SKM-1 (cell line): ENCODE data around the gene AGT.
"Not testable (repeated sequence)": the region's sequence is repeated elsewhere in the genome, so short reads cannot be mapped to it uniquely, and the experiment has no call there.

Experiments used
- DNase-seq: peaks from one replicate; lab custom pipeline; 2025; ENCODE audit not compliant: unreplicated experiment; lab: John Stamatoyannopoulos, UW

AGT gene

DNA sequence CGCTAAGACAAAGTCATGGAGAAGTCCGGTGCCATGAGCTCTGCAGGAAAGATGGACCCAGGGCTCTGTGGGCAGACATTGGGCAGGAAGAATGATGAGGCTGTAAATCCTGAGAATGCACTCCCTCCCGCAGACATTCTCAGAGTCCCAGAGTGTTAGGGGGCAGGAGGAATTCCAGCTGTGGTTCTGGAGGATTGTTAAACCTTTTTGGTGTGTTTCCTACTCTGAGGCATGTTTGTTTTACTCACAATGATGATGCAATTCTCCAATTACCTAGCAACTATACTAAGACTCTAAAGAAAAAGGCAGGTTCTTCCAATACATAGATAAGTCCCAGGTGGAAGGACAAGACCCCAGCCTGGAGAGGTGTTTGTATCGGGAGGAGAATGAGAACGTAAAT lies 30.5 kb upstream of the AGT start:
- DNase-seq: no peak

DNA sequence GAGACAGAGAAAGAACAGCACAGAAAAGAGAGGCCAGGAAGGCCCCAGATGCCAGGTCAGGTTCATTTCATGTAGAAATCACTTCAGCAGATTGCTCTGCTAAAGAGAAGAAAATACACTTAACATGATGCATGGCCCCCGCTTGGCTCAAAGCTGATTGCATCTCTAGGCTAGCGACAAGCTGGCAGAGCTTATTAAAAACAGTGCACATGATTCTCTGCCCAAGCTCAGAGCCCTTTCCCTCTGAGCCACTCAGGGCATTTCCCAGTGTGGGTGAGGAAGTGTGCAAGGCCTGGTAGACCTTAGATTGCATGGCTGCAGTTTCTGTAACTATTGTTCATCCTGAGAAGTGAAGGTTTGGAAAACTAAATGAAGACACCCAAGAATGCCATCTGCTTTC lies 30.0 kb upstream of the AGT start:
- no peak for DNase-seq

DNA sequence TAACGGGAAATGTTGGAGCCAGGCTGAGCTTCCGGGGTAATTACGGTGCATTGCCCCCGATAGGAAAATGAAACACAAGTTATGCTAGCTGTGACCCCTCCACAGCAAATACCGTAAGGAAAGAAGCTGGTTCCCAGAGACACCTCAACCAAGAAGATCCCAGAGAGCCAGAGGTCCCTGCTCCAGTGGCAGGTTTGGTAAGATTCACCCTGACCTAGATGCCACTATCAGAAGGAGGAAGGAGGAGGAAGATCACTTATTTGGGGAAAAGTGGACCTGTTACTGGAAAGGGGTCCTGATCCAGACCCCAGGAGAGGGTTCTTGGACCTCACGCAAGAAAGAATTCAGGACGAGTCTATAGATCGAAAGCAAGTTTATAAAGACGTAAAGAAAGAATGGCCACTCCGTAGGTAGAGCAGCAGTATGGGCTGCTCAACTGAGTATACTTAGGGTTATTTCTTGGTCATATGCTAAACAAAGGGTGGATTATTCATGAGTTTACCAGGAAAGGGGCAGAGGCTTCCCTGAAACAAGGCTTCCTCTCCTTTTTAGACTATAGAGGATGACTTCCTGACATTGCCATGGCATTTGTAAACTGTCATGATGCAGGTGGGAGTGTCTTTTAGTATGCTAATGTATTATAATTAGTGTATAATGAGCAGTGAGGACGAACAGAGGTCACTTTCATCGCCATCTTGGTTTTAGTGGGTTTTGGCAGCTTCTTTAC lies 25.8 kb upstream of the AGT start:
- no peak for DNase-seq

DNA sequence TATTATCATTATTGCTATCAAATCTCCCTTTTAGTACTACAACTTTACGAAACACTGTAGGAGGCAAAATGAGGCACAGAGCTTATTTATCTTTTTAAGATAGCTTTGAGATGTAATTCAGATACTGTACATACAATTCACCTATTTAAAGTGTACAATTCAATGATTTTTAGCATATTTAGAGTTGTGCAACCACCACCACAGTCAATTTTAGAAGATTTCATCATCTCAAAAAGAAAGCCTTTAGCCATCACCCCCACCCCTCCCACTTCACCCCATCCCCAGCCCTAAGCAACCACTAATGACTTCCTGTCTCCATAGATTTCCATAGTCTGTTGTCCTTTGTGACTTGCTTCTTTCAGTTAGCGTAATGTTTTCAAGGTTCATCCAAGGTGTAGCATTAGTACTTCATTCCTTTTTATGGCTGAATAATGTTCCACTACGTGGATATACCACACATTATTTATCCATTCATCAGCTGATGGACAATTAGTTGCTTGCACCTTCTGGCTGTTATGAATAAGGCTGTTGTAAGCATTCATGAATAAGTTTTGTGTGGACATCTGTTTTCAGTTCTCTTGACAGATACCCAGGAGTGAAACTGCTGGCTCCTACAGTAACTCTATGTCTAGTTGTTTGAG lies 23.8 kb upstream of the AGT start:
- peak; percentile 72 for DNase-seq

DNA sequence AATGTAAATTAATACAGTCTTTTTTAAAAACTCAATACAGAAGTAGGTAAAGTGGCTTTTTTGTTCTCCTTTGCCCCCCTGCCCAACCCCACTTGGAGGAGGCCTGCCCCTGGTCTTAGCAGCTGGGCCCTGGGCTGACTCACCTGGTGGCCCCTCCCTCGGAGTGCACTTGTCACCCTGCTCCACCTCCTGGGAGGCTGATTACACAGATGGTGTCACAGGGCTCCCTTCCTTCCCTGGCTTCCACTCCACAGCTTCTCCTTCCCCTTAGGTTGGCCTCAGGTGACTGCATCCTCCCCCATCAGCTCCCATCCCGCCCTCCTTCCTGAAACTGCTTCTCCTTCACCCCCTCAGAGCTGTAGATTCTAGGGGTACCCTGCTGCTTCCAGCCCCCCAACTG lies 21.5 kb upstream of the AGT start:
- no peak for DNase-seq

DNA sequence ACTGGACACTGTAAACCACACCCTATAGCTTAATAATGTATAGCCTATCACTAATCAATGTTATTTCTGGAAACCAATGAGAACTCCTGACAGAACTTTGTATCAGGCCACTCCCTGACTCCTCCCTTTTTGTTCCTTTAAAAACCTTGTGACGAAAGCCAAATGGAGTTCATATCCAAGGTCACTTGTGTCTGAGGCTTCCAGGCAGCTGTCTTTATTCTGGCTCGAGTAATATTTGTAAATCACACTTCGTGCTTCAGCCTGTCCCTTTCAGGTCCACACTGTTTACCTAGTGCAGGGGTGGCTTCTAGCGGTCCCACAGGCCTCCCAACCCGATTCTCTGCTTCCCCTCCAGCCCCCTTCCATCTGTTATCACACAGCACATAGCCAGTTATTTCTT lies 17.1 kb upstream of the AGT start:
- DNase-seq: no peak

DNA sequence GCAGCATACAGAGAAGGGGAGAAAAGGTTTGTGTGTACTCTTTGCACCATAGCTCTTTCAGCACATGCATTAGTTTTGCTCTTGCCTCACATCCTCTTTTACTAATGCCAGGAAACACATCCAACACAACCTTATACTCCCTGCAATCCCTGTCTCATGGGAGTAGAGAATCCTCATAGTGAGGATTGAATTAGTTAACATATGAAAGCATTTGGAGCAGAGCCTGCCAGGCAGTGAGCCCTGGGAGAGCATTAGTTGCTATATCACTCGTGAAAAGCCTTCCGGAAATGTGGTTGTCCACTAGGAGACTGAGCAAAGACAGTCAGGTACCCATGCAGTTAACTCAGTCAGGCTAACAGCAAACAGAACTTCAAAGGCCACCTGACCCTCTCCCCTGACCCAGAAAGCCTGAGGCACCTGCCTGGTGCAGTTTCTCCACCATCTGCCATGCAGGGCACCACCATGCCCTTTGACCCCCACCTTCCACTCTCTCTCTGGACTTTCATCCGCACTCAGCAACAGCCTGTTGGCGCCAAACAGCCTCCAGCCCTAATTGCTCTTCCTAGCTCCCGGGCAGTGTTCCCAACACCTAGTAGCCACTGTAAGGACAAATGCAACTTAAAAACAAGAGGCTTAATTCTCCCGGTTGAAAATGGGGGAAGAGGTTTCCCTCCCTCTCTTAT lies 14.9 kb upstream of the AGT start:
- peak; percentile 40 for DNase-seq

DNA sequence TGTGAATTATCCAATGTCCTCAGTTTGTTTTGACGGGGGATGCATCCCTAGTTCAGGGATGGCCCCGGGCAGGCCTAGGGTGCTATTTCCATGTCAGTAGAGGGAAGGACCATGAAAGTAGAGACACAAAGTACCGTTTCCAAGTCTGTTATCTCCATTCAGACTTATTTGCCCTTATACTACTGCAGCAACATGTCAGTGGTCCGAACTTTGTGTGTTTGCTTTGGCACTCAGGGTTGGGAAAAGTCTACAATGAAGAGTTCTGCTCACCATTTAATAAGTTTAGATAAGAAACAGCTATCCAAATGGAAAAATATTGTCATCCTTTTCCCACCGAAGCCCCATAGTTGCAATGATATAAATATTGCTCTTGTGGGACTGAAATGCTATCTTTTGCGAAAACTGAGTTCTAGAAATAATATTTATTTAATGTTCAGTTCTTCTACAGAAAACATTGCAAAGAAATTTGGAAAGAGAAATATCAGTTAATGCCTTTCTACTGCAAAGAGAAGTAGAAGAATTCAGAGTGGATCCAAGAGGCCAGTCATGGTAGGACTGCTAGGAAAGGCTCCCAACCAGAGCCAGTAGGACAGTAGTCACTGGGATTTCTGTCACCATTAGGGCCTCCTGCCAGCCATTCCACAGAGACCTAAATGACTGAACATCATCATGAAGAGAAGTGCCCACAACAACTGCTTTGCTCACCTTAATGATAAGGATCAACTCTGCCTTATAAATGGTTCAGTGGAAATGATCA lies 11.5 kb upstream of the AGT start:
- no peak for DNase-seq

DNA sequence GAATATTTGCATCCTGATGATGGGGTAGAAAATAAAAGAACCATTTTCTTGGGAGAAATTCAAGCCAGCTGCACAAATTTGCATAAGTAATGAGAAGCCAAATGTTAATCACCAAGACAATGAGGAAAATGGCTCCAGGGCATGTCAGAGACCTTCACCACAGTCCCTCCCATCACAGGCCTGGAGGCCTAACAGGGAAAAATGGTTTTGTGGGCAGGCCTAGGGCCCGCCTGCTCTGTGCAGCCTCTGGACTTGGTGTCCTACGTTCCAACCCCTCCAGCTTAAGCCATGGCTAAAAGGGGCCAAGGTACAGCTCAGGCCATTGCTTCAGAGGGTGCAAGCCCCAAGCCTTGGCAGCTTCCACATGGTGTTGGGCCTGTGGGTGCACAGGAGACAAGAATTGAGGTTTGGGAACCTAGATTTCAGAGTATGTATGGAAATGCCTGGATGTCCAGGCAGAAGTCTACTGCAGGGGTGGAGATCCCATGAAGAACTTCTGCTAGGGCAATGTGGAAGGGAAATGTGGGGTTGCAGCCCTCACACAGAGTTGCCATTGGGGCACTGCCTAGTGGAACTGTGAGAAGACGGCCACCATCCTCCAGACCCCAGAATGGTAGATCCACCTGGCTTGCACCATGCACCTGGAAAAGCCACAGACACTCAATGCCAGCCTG lies 8.1 kb upstream of the AGT start:
- DNase-seq: not testable (repeated sequence)

DNA sequence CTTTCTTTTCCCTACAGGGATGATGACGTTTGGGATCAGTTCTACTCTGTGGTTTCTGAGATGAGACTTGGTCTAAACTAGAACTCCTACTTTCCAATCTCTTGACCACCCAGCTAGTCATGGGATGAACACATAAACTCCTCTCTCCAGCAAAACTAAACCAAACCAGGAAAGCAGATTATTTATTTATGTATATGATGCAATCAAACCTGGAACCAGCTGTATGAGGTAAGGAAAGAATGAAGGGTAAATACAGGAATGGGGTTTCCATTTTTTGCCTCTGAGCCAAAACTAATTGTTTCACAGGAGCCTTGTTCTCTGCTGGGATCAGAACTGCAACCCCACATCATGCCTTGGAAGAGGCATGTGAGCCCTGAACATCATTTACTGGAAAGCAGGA lies 3.3 kb upstream of the AGT start:
- DNase-seq: no peak

DNA sequence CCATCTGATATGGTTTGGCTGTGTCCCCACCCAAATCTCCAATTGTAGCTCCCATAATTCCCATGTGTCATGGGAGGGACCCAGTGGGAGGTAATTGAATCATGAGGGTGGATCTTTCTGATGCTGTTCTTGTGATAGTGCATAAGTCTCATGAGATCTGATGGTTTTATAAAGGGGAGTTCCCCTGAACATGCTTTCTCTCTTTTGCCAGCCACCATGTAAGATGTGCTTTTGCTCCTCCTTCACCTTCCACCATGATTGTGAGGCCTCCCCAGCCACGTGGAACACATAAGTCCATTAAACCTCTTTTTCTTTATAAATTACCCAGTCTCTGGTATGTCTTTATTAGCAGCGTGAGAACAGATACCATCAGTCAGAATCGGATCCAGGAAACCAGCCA lies 2.5 kb upstream of the AGT start:
- not testable (repeated sequence) for DNase-seq

DNA sequence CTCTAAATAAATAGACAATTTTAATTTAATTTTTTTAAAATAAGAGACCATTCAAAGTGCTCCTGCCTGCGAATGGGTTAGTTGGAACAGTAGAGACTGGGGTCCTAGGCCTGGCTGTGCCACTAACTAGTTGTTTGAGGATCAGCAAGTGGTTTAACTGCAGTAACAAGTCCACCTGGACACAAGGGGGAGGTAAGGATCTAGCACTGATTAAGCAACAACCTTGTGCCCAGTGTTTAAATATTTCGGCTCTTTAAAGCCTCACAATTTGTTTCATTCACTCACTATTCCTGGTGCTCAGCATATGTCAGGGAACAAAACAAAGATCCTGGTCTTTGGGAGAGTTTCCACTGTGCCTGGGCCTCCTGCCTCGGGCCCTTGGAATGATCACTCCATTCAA lies 1.6 kb upstream of the AGT start:
- no peak for DNase-seq

DNA sequence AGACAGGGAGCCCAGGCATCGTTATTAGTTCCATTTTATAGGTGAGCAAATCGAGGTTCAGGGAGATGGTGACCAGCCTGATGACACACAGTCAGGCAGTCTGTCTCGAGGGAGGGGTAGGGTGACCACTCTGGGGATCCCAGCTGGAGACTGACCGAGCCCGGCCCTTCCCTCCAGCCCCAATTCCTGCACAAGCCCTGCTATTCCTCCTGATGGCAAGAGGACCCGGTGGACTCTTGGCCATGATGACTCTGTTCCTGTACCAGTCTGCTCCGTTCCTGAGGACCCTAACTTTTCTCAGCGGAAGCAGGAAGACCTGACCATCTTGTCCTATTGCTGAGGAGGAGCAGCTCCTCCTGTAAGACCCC lies 391 bp downstream of the AGT start:
- no peak for DNase-seq

DNA sequence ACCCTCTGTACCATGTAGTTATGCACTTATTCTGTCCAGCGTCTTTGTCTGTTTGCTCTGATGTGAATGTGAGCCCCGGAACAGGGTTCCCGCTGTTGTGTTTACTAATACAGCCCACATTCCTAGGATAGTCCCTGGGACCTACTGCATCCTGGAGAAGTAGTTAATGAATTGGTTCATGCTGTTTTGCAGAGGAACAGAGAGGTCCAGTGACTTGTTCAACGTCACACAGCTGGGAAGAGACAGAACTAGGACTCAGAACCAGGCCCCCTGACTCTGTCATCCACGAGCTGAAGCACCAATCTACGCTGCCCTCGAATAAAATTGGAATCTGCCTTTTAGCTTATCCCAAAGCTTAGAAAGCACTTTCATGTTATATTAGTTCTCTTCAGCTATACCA lies 784 bp downstream of the AGT start:
- DNase-seq: no peak

DNA sequence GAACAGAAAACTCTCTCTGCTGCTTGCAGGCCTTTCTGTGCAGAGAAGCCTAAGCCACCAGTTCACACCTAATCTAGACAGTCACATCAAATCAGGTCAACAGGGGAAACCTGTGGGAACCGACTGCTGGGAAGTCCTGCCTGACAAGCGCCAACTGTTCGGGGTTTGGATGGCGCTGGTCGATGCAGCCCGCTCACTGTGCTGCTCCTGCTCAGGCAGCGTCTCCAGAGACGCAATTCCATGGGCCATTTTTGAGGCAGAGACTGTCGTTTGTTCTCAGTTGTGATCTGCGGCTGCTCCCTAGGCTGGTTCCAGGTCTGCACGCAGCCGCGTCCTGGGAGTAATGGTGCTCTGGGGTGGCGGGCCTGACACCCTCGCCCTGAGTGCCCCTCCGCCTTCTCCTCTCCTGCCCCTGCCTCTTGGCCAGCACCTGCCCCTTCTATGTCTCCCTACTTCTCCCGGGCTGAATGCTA lies 1.4 kb downstream of the AGT start:
- no peak for DNase-seq

DNA sequence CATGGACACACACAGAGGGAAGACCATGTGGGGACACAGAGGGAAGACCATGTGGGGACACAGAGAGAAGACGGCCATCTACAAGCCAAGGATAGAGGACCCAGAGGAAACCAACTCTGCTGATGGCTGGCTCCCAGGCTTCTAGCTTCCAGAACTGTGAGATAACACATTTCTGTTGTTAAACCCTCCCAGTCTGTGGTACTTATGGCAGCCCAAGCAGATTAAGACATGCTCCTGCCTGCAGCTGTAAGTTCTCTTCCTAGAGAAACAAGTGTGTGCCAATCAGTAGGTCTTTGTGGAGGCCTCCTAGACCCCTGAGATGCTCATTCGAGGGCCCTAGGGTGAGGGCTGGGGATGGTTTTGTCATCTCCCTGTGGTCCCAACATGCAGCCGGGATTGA lies 2.7 kb downstream of the AGT start:
- DNase-seq: no peak

DNA sequence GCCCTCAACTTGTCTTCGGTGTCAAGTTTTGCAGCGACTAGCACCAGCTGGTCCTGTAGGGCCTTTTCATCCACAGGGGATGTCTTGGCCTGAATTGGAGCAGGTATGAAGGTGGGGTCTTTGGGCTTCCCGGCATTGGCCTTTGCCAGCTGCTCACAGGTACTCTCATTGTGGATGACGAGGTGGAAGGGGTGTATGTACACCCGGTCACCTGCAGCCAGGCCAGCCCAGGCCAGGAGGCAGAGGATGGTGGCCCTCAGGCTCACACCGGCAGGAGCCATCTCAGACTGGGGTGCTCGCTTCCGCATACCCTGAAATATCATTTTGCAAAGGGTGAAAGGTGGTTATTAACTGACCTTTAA lies 3.4 kb downstream of the AGT start:
- DNase-seq: no peak

DNA sequence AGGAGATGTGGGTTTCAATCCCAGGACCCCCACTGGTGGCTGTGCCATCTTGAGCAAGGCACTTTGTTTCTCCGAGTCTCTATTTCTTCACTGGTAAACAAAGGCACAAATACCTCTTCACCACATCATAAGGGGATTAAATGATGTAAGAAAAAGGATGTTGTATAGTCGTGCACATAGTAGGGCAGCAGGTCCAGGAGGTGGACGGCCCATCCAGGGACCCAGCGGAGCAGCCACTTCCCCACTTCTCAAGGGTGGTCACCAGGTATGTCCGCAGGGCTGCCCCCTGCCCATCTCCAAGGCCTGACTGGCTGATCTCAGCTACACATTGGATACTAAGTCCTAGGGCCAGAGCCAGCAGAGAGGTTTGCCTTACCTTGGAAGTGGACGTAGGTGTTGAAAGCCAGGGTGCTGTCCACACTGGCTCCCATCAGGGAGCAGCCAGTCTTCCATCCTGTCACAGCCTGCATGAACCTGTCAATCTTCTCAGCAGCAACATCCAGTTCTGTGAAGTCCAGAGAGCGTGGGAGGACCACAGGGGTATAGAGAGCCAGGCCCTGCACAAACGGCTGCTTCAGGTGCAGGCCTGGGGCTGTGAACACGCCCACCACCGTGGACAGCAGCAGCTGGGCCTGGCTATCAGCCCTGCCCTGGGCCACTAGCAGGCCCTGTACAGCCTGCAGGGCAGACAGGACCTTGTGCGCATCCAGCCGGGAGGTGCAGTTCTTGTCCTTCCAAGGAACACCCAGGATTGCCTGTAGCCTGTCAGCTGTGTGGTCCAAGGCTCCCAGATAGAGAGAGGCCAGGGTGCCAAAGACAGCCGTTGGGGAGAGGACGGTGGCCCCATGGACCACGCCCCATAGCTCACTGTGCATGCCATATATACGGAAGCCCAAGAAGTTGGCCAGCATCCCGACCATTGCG lies 4.0 kb downstream of the AGT start:
- no peak for DNase-seq

DNA sequence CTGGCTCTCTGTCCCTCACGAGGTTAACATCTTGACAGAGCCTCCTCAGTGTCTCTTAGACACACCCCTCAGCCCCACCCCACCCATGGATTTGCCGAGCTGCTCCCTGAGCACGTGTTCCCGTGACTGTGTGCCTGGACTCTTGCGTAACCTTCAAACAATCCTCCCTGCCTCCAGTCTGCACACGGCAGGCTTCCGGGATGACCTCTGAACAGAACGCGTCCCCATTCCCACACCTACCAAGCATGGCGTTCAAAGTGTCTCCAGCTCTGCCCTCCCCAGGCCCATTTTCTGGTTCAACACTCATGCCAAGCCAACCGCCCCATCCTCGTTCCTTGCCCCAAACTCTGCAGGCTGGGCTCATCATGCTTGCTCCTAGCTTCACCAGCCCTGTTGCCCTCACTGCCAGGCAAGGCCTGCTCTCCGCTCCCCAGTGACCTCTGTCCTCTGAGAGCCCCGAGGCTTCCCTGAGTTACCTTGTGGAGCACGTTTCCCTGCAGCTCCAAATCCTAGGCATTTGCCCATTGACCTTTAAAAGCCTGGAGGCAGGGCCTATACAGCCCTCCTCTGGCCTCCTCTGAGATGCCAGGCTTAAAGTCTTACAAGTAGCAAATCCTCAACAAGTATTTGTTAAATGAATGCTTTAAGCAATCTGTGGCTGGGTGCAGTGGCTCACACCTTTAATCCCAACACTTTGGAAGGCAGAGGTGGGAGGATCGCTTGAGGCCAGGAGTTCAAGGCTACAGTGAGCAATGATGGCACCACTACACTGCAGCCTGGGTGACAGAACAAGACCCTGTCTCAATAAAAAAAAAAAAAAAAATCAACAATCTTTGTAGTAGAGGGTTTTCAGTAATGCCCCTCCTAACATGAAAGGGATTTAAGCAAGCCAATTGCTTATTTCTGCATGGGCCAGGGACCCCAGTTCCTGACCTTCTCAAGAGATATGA lies 5.0 kb downstream of the AGT start:
- DNase-seq: no peak
